Suprapubic skin (tissue), 4 donors: ENCODE measurements around the gene GSAP. TPM values are rescaled to one million over a fixed set of nuclear protein-coding genes. Genes with fewer than 3 reads are reported as not detected.
"Not testable (repeated sequence)": the region's sequence is repeated elsewhere in the genome, so short reads cannot be mapped to it uniquely, and the experiment has no call there.

Source experiments
- DNase-seq, 2 donors: peaks; one replicate each; pipeline ENCODE4 v3.0.0-alpha.2; 2019; ENCODE audit warnings: low spot score in 2 of 2
- H3K27ac ChIP-seq: fragments of 200-600 bp; sonication (generic); one replicate; pipeline ENCODE4 v1.5.1; 2019
- H3K27me3 ChIP-seq: fragments of 200-600 bp; sonication (generic); one replicate; pipeline ENCODE4 v1.5.1; 2019
- H3K36me3 ChIP-seq: fragments of 200-600 bp; sonication (generic); one replicate; pipeline ENCODE4 v1.5.1; 2019
- H3K4me1 ChIP-seq: fragments of 200-600 bp; sonication (generic); one replicate; pipeline ENCODE4 v1.5.1; 2019
- H3K4me3 ChIP-seq: fragments of 200-600 bp; sonication (generic); one replicate; pipeline ENCODE4 v1.5.1; 2019; ENCODE audit warnings: mild to moderate bottlenecking
- H3K9me3 ChIP-seq: fragments of 200-600 bp; sonication (generic); one replicate; pipeline ENCODE4 v1.5.1; 2019
- EP300 ChIP-seq: sonication (generic); formaldehyde crosslinking; IDR thresholded peaks from one replicate; pipeline ENCODE4 v1.6.1; 2017; ENCODE audit warnings: antibody characterized with exemption
- POLR2A ChIP-seq, 2 donors: fragments of 450-650 bp; IDR thresholded peaks; one replicate each; pipeline ENCODE4 v1.6.1; 2017; ENCODE audit warnings: antibody characterized with exemption in 2 of 2, mild to moderate bottlenecking in 2 of 2, moderate library complexity in 2 of 2
- POLR2AphosphoS5 ChIP-seq, 3 donors: sonication (generic); formaldehyde crosslinking; IDR thresholded peaks; one replicate each; pipeline ENCODE4 v1.6.1; 2017; ENCODE audit warnings: antibody characterized with exemption in 3 of 3
- WGBS: methylation state at CpG from one replicate; pipeline ENCODE4 v1.1.5; 2018; 5-methylcytosine and 5-hydroxymethylcytosine counted together
- total RNA-seq, 4 donors: library from RNA; depleted of rRNA; stranded (reverse); fragments of >200 nt; gene quantifications; one replicate each; pipeline ENCODE4 v1.1.0, GENCODE V29; 2016
- TF ChIP-seq, protein P1 (sequence below), 2 donors: fragments of 200-600 bp in 1 of 2; fragments of 450-650 bp in 1 of 2; sonication (generic) in 1 of 2; IDR thresholded peaks; one replicate each; pipeline ENCODE4 v1.5.1; 2016 to 2019; ENCODE audit warnings: antibody characterized with exemption in 2 of 2, mild to moderate bottlenecking in 1 of 2, moderate library complexity in 1 of 2

GSAP gene
- total RNA-seq, 4 donors from 2014 or later: 11.8 to 52.8 (median 17.2) TPM

DNA sequence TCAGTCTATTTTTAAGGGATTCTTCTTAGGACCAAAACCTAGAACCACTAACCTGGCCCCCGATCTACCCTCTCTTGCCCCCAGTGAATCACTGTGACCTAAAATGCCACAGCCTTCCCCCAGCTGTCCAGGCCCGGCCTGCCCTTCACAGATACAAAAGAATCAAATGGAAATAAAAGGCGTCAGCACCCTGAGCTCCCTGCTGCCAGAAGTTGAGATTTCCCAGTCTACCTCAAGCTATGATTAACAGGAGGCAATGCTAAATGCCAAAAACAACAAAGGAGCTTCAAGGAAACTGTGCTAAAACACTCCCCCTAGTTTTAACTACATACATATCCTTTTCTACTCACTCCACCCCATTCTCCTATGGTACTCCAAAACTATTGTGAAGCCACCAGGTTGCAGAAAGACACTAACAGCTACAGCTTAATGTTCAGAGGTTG, 67.8 kb downstream of the GSAP start:
- Histone ChIP-seq H3K4me3 (no peak overlapping the region), H3K27ac (no peak overlapping the region), H3K27me3 (no peaks in the 10 kb centered on the region), H3K4me1 (no peaks in the 10 kb centered on the region), H3K36me3 (no peaks in the 10 kb centered on the region), H3K9me3 (no peaks in the 10 kb centered on the region)
- TF ChIP-seq, protein P1, sequence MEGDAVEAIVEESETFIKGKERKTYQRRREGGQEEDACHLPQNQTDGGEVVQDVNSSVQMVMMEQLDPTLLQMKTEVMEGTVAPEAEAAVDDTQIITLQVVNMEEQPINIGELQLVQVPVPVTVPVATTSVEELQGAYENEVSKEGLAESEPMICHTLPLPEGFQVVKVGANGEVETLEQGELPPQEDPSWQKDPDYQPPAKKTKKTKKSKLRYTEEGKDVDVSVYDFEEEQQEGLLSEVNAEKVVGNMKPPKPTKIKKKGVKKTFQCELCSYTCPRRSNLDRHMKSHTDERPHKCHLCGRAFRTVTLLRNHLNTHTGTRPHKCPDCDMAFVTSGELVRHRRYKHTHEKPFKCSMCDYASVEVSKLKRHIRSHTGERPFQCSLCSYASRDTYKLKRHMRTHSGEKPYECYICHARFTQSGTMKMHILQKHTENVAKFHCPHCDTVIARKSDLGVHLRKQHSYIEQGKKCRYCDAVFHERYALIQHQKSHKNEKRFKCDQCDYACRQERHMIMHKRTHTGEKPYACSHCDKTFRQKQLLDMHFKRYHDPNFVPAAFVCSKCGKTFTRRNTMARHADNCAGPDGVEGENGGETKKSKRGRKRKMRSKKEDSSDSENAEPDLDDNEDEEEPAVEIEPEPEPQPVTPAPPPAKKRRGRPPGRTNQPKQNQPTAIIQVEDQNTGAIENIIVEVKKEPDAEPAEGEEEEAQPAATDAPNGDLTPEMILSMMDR (IDR thresholded peaks at IDR 0.05): no peak
- no peak for TF ChIP-seq POLR2AphosphoS5 (IDR thresholded peaks at IDR 0.05)
- no peak for TF ChIP-seq POLR2A (IDR thresholded peaks at IDR 0.05)
- no peak for TF ChIP-seq EP300
- WGBS: 73% methylated on average over 3 of the region's 3 CpGs
- no peak for DNase-seq

- no peak for DNase-seq
- no peaks in the 10 kb centered on the region for H3K36me3 ChIP-seq
- no peak for TF ChIP-seq POLR2A (IDR thresholded peaks at IDR 0.05)
- TF ChIP-seq, protein P1 (IDR thresholded peaks at IDR 0.05): no peak
- no peak for TF ChIP-seq POLR2AphosphoS5 (IDR thresholded peaks at IDR 0.05)
- TF ChIP-seq EP300: no peak
- WGBS: 90% methylated on average over 3 of the region's 3 CpGs
- H3K27me3 ChIP-seq: no peaks in the 10 kb centered on the region
- no peaks in the 10 kb centered on the region for H3K9me3 ChIP-seq
- no peak overlapping the region for H3K27ac ChIP-seq
- H3K4me1 ChIP-seq: no peaks in the 10 kb centered on the region
- no peak overlapping the region for H3K4me3 ChIP-seq
Measured at GRCh38 chr7:77346441-77346840, 69.7 kb downstream of the GSAP start.

- H3K27ac ChIP-seq, H3K4me3 ChIP-seq, H3K27me3 ChIP-seq, H3K36me3 ChIP-seq, H3K4me1 ChIP-seq, DNase-seq, H3K9me3 ChIP-seq: not testable (repeated sequence)
- 98% methylated on average over 9 of the region's 9 CpGs for WGBS
Measured at GRCh38 chr7:77345426-77345825, 70.7 kb downstream of the GSAP start.

DNA sequence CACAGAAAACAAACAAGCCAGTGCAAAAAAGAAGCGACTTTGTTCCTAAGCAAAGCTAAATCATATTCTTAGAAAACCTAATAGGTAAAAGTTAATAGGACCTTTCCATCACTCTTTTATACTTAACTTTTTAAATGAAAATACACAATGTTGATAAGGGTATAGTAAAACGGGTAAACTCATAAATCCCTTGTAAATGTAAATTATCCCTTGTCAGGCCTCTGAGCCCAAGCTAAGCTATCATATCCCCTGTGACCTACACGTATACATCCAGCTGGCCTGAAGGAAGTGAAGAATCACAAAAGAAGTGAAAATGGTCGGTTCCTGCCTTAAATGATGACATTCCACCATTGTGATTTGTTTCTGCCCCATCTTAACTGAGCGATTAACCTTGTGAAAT, 76.4 kb downstream of the GSAP start:
- no peak overlapping the region for H3K27ac ChIP-seq
- H3K4me1 ChIP-seq: peaks cover 6% of the 10 kb centered on the region
- H3K27me3 ChIP-seq: no peaks in the 10 kb centered on the region
- DNase-seq: no peak
- H3K9me3 ChIP-seq: no peaks in the 10 kb centered on the region
- no peak for TF ChIP-seq EP300
- TF ChIP-seq, protein P1 (IDR thresholded peaks at IDR 0.05): no peak
- no peak for TF ChIP-seq POLR2A (IDR thresholded peaks at IDR 0.05)
- TF ChIP-seq POLR2AphosphoS5 (IDR thresholded peaks at IDR 0.05): no peak
- 81% methylated on average over 5 of the region's 5 CpGs for WGBS
- H3K4me3 ChIP-seq: no peak overlapping the region
- H3K36me3 ChIP-seq: no peaks in the 10 kb centered on the region

DNA sequence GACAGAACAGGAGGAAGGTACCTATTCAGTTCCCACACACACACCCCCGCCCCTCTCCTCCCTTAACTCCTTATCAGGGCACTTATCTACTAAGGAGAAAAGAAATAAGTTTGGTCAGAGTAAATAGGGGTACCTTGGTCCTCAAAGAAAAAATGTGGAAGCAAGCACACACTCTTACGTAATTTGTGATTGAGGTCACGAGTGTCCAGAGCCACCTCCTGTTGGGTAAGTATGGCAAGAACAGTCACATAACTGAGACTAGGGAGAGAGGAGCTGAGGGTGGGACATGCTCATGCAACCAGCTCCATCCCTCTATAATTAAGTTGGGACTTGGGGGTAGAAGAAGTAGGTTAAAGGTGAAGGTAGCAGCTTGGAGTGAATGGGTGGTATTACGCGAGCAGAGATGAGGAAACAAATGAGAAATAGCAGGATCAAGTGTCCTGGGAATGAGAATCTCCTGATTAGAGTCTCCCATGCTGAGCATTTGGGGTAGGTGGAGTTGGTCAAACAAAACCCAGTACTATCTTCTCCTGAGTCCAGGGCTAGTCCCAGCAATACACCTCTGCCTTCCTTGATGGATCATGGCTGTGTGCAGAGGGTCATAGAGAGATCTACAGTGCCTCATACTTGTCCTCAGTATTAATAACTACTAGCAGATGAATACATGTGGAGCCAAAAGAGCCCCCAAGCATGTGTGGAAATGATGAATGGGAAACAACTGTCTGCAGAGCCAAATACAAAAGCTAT, 77.1 kb downstream of the GSAP start:
- H3K4me1 ChIP-seq: peaks cover 6% of the 10 kb centered on the region
- no peaks in the 10 kb centered on the region for H3K9me3 ChIP-seq
- no peak overlapping the region for H3K27ac ChIP-seq
- no peaks in the 10 kb centered on the region for H3K27me3 ChIP-seq
- TF ChIP-seq, protein P1 (IDR thresholded peaks at IDR 0.05): no peak
- no peak for TF ChIP-seq POLR2A (IDR thresholded peaks at IDR 0.05)
- H3K36me3 ChIP-seq: no peaks in the 10 kb centered on the region
- H3K4me3 ChIP-seq: no peak overlapping the region
- WGBS: 92% methylated on average over 5 of the region's 5 CpGs
- no peak for DNase-seq

DNA sequence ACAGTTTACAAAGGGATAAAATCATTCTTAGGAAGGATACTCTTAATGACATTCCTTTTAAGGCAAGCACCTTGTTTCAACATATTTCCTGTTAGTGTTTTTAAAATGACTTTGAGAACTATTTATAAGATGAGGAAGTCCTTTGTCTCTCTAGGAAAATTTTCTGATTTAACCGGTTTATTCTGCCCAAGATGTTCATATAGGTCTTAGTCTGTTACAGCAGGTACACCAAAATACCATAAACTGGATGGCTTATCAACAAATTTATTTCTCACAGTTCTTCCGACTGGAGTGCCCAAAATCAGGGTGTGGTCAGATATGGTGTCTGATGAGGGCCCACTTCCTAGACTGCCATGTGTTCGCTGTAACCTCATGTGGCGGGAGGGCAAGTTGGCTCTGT, 77.9 kb downstream of the GSAP start:
- Histone ChIP-seq H3K4me3 (no peak overlapping the region), H3K4me1 (peaks cover 6% of the 10 kb centered on the region), H3K9me3 (no peaks in the 10 kb centered on the region), H3K27ac (no peak overlapping the region), H3K27me3 (no peaks in the 10 kb centered on the region), H3K36me3 (no peaks in the 10 kb centered on the region)
- WGBS: 83% methylated on average over 4 of the region's 4 CpGs
- no peak for DNase-seq
- TF ChIP-seq POLR2AphosphoS5 (IDR thresholded peaks at IDR 0.05) (no peak), EP300 (no peak), POLR2A (IDR thresholded peaks at IDR 0.05) (no peak)
- TF ChIP-seq, protein P1 (IDR thresholded peaks at IDR 0.05): no peak
